H1 (cell line): ENCODE measurements around the gene SELPLG. TPM values are rescaled to one million over a fixed set of nuclear protein-coding genes. Genes with fewer than 3 reads are reported as not detected.

Source experiments
- CTCF ChIA-PET: fragments of 300-600 bp; sonication (Branson Sonifier 250); formaldehyde crosslinking; loops from one replicate; lab custom pipeline; 2021; ENCODE audit not compliant: partially characterized antibody; lab: Charles Lee
- POLR2A ChIA-PET: fragments of 300-600 bp; sonication (Branson Sonifier 250); formaldehyde crosslinking; loops from one replicate; lab custom pipeline; 2021; ENCODE audit warnings: inconsistent platforms; ENCODE audit not compliant: partially characterized antibody; lab: Charles Lee
- DNase-seq, 2 experiments: peaks; one replicate each; pipeline versions ENCODE4 v3.0.0 to v3.0.0-alpha.2; 2010 to 2022; ENCODE audit warnings: low spot score in 2 of 2, low read depth in 1 of 2, mixed read lengths in 1 of 2
- FAIRE-seq: peaks from 2 replicates; lab custom pipeline; 2011; peaks lifted over from hg19 to GRCh38; lab: Jason Lieb, UNC
- H2AFZ ChIP-seq: 2 replicates; pipeline ENCODE4 v1.8.1; 2012; ENCODE audit warnings: low read length, inconsistent platforms
- H2AK5ac ChIP-seq: 2 replicates; pipeline ENCODE4 v1.6.1; 2013; ENCODE audit warnings: low read depth, low read length
- H2BK120ac ChIP-seq: replicated peaks from 2 replicates; pipeline ENCODE3; 2013; ENCODE audit warnings: low read depth, low read length, inconsistent platforms
- H2BK12ac ChIP-seq: 2 replicates; pipeline ENCODE4 v1.6.1; 2013; ENCODE audit warnings: low read depth, low read length
- H2BK15ac ChIP-seq: 2 replicates; pipeline ENCODE4 v1.6.1; 2013; ENCODE audit warnings: low read length
- H2BK20ac ChIP-seq: 2 replicates; pipeline ENCODE4 v1.6.1; 2013; ENCODE audit warnings: low read length
- H2BK5ac ChIP-seq: 2 replicates; pipeline ENCODE4 v1.6.1; 2013; ENCODE audit warnings: low read depth, low read length
- H3K14ac ChIP-seq: 2 replicates; pipeline ENCODE4 v1.6.1; 2013; ENCODE audit warnings: inconsistent platforms; ENCODE audit not compliant: insufficient read length
- H3K18ac ChIP-seq: 2 replicates; pipeline ENCODE4 v1.6.1; 2013; ENCODE audit warnings: low read length; ENCODE audit errors: extremely low read depth
- H3K23ac ChIP-seq: 2 replicates; pipeline ENCODE4 v1.6.1; 2013; ENCODE audit warnings: inconsistent platforms; ENCODE audit not compliant: insufficient read length
- H3K23me2 ChIP-seq: 2 replicates; pipeline ENCODE4 v1.6.1; 2013; ENCODE audit warnings: low read depth, low read length
- H3K27ac ChIP-seq: 2 replicates; pipeline ENCODE4 v1.6.1; 2011; ENCODE audit warnings: low read depth, low read length, inconsistent platforms
- H3K27me3 ChIP-seq, 4 experiments: replicated peaks in 1 of 4; 1 replicate in 1 of 4; 2 replicates in 3 of 4; pipeline versions ENCODE4 v1.6.1 to v1.8.1; 2011 to 2013; ENCODE audit warnings: low read length in 3 of 4, mild to moderate bottlenecking in 3 of 4, inconsistent platforms in 2 of 4, mixed read lengths in 2 of 4, moderate library complexity in 1 of 4; ENCODE audit not compliant: control insufficient read depth in 3 of 4, insufficient read depth in 3 of 4; ENCODE audit errors: extremely low read depth in 1 of 4
- H3K36me3 ChIP-seq, 4 experiments: 2 replicates each; pipeline versions ENCODE4 v1.6.1 to v1.8.1; 2011 to 2013; ENCODE audit warnings: mild to moderate bottlenecking in 4 of 4, low read length in 3 of 4, moderate library complexity in 2 of 4, control low read depth in 1 of 4, inconsistent platforms in 1 of 4; ENCODE audit not compliant: insufficient read depth in 4 of 4, control insufficient read depth in 2 of 4
- H3K4ac ChIP-seq: replicated peaks from 2 replicates; pipeline ENCODE3; 2013; ENCODE audit warnings: low read length, low read depth, mixed read lengths, inconsistent platforms; ENCODE audit not compliant: insufficient read length
- H3K4me1 ChIP-seq, 4 experiments: replicated peaks in 1 of 4; 1 replicate in 1 of 4; 2 replicates in 3 of 4; pipeline versions ENCODE4 v1.6.1 to v1.8.1; 2011 to 2013; ENCODE audit warnings: low read length in 3 of 4, inconsistent platforms in 2 of 4, mixed read lengths in 1 of 4; ENCODE audit not compliant: insufficient read depth in 4 of 4, control insufficient read depth in 3 of 4
- H3K4me2 ChIP-seq, 2 experiments: 2 replicates each; pipeline versions ENCODE4 v1.6.1 to v1.8.1; 2011 to 2013; ENCODE audit warnings: low read depth in 2 of 2, low read length in 2 of 2, control low read depth in 1 of 2, inconsistent platforms in 1 of 2, mild to moderate bottlenecking in 1 of 2; ENCODE audit not compliant: insufficient read depth in 1 of 2
- H3K4me3 ChIP-seq, 4 experiments: fragments of 200-600, 300-600 bp in 1 of 4; sonication (generic), shearing (Covaris generic), sonication (Bioruptor Twin) in 1 of 4; 2 replicates each; pipeline versions ENCODE4 v1.5.1 to v1.8.1; 2011 to 2016; ENCODE audit warnings: low read length in 4 of 4, low read depth in 3 of 4, control low read depth in 2 of 4, inconsistent platforms in 2 of 4, mild to moderate bottlenecking in 2 of 4, mixed read lengths in 1 of 4, moderate library complexity in 1 of 4; ENCODE audit not compliant: insufficient read depth in 2 of 4; ENCODE audit errors: extremely low read depth in 1 of 4
- H3K56ac ChIP-seq: replicated peaks from 2 replicates; pipeline ENCODE3; 2013; ENCODE audit warnings: low read depth, mild to moderate bottlenecking, mixed read lengths, low read length, inconsistent platforms; ENCODE audit not compliant: insufficient read length
- H3K79me1 ChIP-seq: 2 replicates; pipeline ENCODE4 v1.6.1; 2013; ENCODE audit warnings: low read depth, low read length, control low read depth
- H3K79me2 ChIP-seq, 2 experiments: 2 replicates each; pipeline versions ENCODE4 v1.6.1 to v1.8.1; 2012 to 2013; ENCODE audit warnings: low read length in 2 of 2, mild to moderate bottlenecking in 2 of 2, inconsistent platforms in 1 of 2; ENCODE audit not compliant: insufficient read depth in 2 of 2, control insufficient read depth in 1 of 2
- H3K9ac ChIP-seq, 4 experiments: replicated peaks in 1 of 4; 1 replicate in 1 of 4; 2 replicates in 3 of 4; pipeline versions ENCODE4 v1.6.1 to v1.8.1; 2011 to 2013; ENCODE audit warnings: low read depth in 3 of 4, low read length in 3 of 4, control low read depth in 2 of 4, mild to moderate bottlenecking in 2 of 4, moderate library complexity in 2 of 4, inconsistent platforms in 1 of 4; ENCODE audit errors: extremely low read depth in 1 of 4
- H3K9me3 ChIP-seq, 2 experiments: 2 replicates each; pipeline versions ENCODE4 v1.6.1 to v1.8.1; 2012 to 2013; ENCODE audit warnings: mild to moderate bottlenecking in 2 of 2, moderate library complexity in 2 of 2, control low read depth in 1 of 2, inconsistent platforms in 1 of 2, low read depth in 1 of 2, low read length in 1 of 2, mixed read lengths in 1 of 2; ENCODE audit not compliant: insufficient read depth in 2 of 2
- H4K20me1 ChIP-seq, 2 experiments: replicated peaks in 1 of 2; 2 replicates each; pipeline versions ENCODE3 to v1.8.1; 2011 to 2013; ENCODE audit warnings: inconsistent platforms in 2 of 2, low read length in 2 of 2, mild to moderate bottlenecking in 1 of 2; ENCODE audit not compliant: insufficient read depth in 2 of 2, control insufficient read depth in 1 of 2
- H4K5ac ChIP-seq: 2 replicates; pipeline ENCODE4 v1.6.1; 2013; ENCODE audit warnings: low read length, low read depth, mixed read lengths, inconsistent platforms; ENCODE audit not compliant: insufficient read length
- H4K8ac ChIP-seq: 2 replicates; pipeline ENCODE4 v1.8.0; 2013; ENCODE audit warnings: mild to moderate bottlenecking, moderate library complexity, low read length, inconsistent platforms; ENCODE audit not compliant: insufficient read depth; ENCODE audit errors: extremely low read depth
- H4K91ac ChIP-seq: replicated peaks from 2 replicates; pipeline ENCODE3; 2013; ENCODE audit warnings: low read length, mixed read lengths, inconsistent platforms; ENCODE audit not compliant: insufficient read length
- NANOG ChIP-seq: IDR thresholded peaks from 2 replicates; pipeline ENCODE4 v1.6.1; 2011; ENCODE audit warnings: low read length, low read depth, mild to moderate bottlenecking, inconsistent platforms; ENCODE audit not compliant: insufficient read depth, poor library complexity, severe bottlenecking
- WGBS, 2 experiments: shearing (Covaris generic) in 1 of 2; methylation state at CpG; one replicate each; pipeline versions ENCODE4 v1.1.6 to v1.1.7; 2013 to 2015; ENCODE audit warnings: low lambda C conversion rate in 2 of 2, mixed read lengths in 2 of 2, inconsistent platforms in 1 of 2, low coverage in 1 of 2, missing lambda C conversion rate in 1 of 2; ENCODE audit not compliant: insufficient replicate concordance in 2 of 2, insufficient coverage in 1 of 2, insufficient read length in 1 of 2; ENCODE audit errors: extremely low coverage in 1 of 2, missing lambda C conversion rate in 1 of 2; 5-methylcytosine and 5-hydroxymethylcytosine counted together
- polyA plus RNA-seq, 7 experiments: library from polyadenylated mRNA; depleted of rRNA in 3 of 7; stranded (reverse) in 5 of 7; unstranded in 2 of 7; fragments of >200 nt in 5 of 7; fragments of 200-250 nt in 2 of 7; gene quantifications; 1 replicate in 5 of 7; 2 replicates in 1 of 7; 4 replicates in 1 of 7; pipeline versions ENCODE4 v1.2.1 to v1.2.3, GENCODE V29; 2011 to 2013; ENCODE audit warnings: missing spikeins in 2 of 7, mixed read lengths in 2 of 7
- total RNA-seq: library from RNA; stranded (reverse); fragmentation: NEBNext Ultra II Directional; extraction: Animal tissue kit (Norgen Biotek cat#: 25700); gene quantifications from 2 replicates; pipeline ENCODE4 v1.2.1, GENCODE V29; 2021

The SELPLG gene
- total and polyA plus RNA-seq, 2 of the 8 experiments (the other 6 are each of a cell fraction or from before 2014, with no cell fraction given) = 0.18 TPM; not detected in 1

- H3K4me1 ChIP-seq = peaks cover 0 to 10% (median 0%) of the 10 kb centered on the region in 4 experiments; a peak in 3 of 7 replicates
- no peak overlapping the region for H3K27ac ChIP-seq
- no peak overlapping the region for H3K4me3 ChIP-seq
- no peak overlapping the region for H2BK12ac ChIP-seq
- H2BK120ac ChIP-seq = no peak overlapping the region
- no peak overlapping the region for H3K14ac ChIP-seq
- CTCF ChIA-PET = interaction anchor here (1.0 to 3.1 kb wide), 8 partner anchors 10 to 66 kb away, joined by 3 to 16 read pairs (median 4); no protein-coding TSS in a partner anchor
- no peak overlapping the region for H2BK20ac ChIP-seq
- no peak overlapping the region for H3K56ac ChIP-seq
- no peak overlapping the region for H3K18ac ChIP-seq
- no peaks in the 10 kb centered on the region; the same call in 1 of the 2 replicates for H3K79me1 ChIP-seq
- H4K8ac ChIP-seq = no peak overlapping the region
- H3K4ac ChIP-seq = no peak overlapping the region
- H3K23me2 ChIP-seq = peaks cover 3% of the 10 kb centered on the region; the same call in 1 of the 2 replicates
- no peak overlapping the region for H2BK5ac ChIP-seq
- H2AFZ ChIP-seq = no peak overlapping the region
- no peak for DNase-seq
- H3K36me3 ChIP-seq = no peaks in the 10 kb centered on the region
- POLR2A ChIA-PET = interaction anchor here (0.6 to 1.4 kb wide), 4 partner anchors 9 to 149 kb away, joined by 3 to 6 read pairs (median 4); no protein-coding TSS in a partner anchor
- no peak for FAIRE-seq
- no peak overlapping the region for H3K4me2 ChIP-seq
- no peak overlapping the region for H4K91ac ChIP-seq
- H2BK15ac ChIP-seq = no peak overlapping the region
- 76% methylated on average over 4 of the region's 4 CpGs; no CpG with 5 or more reads in 1 of the 2 experiments for WGBS, 2 experiments
- no peak overlapping the region for H3K9ac ChIP-seq
- H3K27me3 ChIP-seq = no peaks in the 10 kb centered on the region
- peaks cover 0 to 3% of the 10 kb centered on the region in 2 experiments for H4K20me1 ChIP-seq
- H3K9me3 ChIP-seq = no peaks in the 10 kb centered on the region
- H2AK5ac ChIP-seq = no peak overlapping the region
- no peaks in the 10 kb centered on the region for H3K79me2 ChIP-seq
- no peak overlapping the region for H3K23ac ChIP-seq
- no peak overlapping the region for H4K5ac ChIP-seq
- TF ChIP-seq NANOG = no peak
Measured at GRCh38 chr12:108600702-108601007, 33.0 kb downstream of the SELPLG start.
